ENCODE data around the gene WNT7A.
"Not testable (repeated sequence)": the region's sequence is repeated elsewhere in the genome, so short reads cannot be mapped to it uniquely, and the experiment has no call there.

Gene WNT7A

DNA sequence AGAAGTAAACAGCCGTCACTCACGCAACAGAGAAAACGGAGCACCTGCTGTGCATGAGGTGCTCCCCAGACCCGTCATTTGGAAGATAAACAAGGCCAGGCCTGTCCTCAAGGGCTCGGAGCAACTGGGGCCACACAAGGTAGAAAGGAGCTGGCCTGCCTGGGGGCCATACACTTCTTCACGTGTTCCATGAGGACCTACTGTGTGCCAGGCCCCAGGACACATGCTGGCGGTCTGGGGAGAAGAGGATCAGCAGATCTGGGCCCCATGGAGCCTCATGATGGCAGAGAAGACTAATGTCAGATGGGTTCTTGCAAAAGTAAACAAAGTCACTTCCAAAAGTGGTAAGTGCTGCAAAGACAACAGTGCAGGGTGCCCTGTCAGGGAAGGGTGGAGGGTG lies 14.3 kb downstream of the WNT7A start:
- no peak for DNase-seq (ENCODE audit: low spot score)

DNA sequence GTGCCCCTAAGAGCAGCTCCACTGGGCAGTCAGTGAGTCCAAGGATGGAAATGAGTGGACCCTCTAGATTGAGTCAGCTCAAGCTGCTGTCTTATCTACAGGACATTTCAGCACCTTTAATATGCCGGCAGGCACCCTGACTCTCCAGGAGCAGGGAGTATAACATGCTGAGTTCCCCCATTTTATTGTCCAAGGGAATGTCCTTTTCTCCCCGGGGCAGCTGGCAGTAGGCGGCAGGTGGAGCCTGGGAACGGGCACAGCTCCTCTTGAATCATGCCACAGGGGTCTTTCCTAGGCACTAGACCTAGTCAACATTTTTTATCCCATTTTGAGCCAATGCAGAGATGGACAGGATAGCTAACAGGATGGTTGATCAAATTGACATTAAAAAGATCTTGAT lies 14.8 kb downstream of the WNT7A start:
- DNase-seq (ENCODE audit: low spot score): no peak

DNA sequence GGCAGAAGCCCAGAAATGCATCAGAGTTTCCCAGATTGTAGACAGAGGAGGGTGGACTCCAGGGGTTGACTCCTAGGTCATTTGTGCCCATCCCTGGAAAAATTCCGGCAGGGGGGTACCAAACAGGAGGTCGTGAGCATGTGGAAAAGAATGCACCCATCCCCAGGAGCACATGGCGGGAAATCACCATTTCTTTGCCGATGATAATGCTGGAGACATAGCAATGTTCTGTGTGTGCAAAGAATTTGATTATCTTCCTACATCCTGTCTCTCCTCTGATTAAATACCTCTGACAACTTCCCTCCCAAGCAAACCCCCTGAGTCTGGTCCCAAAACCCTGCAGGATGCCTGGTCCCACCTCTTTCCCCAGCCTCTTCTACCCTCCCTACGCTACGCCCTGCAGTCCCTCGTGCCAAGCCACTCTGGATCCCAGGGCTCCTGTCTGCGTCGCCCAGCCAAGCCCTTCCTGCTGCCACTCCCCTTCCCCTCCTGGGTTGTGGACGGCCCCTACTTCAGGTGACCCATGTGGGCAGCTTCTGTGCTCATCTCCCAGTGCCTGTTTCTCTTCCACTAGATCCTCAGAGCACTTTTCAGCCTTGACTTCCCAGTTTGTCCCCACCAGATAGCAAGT lies 15.8 kb downstream of the WNT7A start:
- DNase-seq (ENCODE audit: low spot score): no peak

DNA sequence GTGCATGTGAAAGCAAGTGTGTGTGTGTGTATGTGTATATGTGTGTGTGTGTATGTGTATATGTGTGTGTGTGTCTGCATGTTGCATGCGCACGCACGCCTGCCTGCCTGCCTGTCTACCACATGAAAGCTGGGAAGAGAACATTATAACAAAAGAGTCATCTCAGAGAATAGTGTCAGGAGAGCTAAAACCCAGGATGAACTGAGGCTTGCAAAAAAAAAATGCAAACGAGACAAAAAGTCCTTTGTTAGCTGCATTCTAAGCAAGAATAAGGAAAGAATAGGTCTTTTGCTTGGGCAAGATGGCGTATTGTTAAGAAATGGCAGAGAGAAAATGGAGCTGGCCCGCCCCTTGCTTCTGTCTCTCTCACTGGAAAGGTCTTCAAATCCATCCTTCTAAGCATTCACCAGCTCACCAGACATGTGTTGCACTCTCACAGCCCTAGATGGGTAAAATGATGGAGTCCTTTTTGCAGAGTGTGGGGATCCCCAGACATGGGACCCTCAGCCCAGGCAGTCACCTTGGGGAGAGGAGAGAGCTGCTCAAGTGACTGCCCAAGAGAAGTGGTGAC lies 16.4 kb downstream of the WNT7A start:
- no peak for DNase-seq (ENCODE audit: low spot score)

DNA sequence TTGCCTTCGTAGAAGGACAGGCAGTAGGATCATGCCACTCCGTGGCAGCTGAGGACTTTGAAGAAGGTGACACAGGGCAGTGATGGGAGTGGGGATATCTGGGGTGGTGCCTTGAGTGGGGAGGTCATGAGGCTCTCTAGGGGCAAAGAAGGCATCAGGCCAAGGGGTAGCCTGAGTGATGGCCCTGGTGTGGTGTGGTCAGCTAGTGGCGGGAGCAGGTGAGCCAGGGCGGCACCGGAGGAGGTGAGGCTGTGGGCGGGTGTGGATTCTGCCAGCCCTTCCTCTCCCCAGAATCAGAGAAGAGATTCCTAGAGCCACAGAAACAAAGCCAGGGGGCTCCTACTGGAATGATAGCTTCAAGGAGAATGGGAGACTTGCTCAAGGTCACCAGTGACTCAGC lies 18.4 kb downstream of the WNT7A start:
- DNase-seq (ENCODE audit: low spot score): no peak

DNA sequence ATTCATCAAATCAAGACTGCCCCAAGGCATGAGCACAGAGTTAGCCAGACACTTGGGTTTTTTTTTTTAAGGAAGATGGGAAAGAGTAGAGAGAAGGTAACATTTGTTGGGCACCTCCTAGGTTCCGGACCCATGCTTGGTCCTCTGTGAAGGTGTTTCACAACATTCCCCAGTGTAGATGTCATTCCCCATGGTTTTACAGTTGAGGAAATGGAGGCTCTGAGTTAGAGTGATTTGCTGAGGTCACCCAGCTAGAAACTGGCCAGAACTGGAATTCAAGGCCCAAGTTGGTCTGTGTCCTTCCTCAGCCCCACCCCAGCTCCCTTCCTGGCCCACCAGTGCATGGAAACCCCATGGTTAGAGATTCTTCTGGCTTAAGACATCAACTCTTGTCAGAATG lies 19.9 kb downstream of the WNT7A start:
- no peak for DNase-seq (ENCODE audit: low spot score)

DNA sequence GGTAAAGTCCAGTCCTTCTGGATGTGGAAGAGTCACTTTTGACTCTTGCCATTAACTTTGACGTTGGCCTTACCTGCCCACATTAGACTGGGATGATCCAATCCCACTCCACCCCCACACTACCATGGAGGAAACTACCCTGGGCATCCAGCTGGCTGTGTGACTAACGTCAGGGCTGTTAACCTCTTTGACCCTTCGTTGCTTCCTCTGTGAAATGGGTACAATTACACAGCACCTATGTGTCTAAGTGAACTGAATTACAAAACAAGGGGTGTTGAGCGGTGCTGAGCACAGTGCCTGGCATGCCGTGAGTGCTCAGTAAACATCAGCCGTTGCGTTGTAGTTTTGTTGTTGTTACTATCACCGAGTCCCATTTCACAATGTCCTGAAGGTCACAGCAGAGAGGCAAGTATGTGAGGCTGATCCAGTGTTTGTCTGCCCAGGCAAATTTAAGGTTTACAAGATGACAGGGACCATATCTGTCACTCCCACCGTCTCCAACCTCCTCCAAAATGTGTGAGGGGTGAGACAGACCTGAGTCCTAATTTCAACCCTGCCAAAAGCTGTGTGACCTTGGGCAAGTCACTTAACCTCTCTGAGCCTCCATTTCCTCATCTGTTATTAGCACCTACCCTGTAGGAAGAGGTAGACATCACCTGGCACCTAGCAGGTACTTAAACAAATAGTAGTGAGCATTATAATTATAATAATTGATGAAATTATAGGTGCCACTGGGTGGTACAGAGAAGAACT lies 20.9 kb downstream of the WNT7A start:
- DNase-seq (ENCODE audit: low spot score): no peak

DNA sequence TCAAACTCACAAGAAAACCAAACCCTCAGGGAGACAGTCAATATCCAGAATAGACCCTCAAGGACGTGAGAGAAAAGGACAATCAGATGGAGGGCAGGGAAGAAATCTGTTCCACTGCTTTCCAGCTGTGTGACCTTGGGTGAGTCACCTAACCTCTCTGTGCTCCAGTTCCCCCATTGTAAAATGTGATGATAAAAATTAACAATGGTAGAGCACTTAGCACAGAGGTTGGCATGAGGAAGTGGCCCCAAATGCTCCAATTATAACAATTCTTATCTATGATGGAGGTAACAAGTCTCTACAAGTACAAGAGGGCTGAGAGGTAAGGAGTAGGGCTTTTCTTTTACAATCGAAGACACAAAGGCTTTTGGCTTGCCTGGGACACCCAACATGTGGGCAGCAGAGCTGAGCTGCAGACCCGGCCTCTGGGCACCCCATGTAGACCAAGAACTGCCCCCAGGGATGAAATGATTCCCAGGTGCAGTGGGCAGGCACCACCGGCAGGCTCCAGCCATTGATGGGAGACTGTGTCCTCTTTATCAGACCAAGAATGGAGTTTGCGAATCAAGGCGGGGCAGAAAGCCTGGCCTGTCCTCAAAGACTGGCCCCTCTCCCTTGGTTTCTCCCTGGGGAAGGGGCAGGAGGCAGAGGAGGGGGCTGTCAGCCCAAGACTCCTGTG lies 22.0 kb downstream of the WNT7A start:
- DNase-seq (ENCODE audit: low spot score): no peak

DNA sequence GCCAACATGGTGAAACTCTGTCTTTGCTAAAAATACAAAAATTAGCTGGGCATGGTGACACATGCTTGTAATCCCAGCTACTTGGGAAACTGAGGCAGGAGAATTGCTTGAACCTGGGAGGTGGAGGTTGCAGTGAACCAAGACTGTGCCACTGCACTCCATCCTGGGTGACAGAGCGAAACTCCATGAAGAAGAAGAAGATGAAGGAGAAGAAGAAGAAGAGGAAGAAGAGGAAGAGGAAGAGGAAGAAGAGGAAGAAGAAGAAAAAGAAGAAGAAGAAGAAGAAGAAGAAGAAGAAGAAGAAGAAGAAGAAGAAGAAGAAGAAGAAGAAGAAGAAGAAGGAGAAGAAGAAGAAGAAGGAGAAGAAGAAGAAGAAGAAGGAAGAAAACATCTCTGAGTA lies 23.2 kb downstream of the WNT7A start:
- not testable (repeated sequence) for DNase-seq (ENCODE audit: low spot score)

DNA sequence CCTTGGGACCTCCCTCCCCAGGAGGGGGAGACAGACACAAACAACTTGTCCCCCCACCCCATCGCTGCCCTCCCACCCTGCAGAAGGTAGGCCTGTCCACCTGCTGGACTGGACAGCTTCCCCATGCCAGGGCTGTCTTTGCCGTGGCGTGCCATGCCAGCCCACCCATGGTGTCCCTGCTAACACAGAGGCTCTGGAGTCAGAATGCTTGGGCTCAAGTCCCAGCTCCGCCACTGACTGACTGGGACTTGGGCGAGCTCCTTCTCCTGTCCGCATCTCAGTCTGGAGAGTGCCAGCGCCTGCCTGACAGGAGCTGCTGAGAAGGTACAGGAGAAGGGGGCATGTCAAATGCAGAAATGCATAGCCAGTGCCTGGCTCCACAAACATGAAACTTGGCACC lies 23.9 kb downstream of the WNT7A start:
- no peak for DNase-seq (ENCODE audit: low spot score)

DNA sequence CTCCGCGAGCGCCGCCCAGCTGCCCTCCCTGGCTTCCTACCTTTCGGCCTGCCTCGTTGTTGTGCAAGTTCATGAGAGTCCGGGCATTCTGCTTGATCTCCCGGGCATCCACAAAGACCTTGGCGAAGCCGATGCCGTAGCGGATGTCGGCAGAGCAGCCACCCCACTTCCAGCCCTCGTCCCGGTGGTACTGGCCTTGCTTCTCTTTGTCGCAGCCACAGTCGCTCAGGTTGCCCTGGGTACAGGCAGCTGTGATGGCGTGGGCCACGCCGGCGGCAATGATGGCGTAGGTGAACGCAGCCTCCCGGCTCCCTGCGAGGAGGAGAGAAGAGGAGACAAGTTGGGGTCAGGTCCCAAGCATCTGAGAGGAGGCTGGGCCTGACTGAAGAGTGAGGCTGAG lies 25.4 kb downstream of the WNT7A start:
- DNase-seq (ENCODE audit: low spot score): no peak

DNA sequence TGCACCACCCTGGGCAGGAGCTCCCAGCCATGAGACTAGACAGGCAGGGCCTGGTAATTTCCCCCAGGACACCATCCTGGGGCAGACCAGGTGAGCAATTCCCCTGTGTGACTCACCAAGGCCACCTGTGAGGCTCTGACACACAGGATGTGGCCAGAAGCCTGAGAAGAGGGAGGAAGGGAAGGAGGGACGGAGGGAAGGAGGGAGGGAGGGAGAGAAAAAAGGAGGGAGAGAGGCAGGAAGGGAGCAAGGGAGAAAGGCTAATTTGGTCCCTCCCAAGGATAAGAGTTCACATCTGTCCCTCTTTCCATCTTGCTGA lies 25.9 kb downstream of the WNT7A start:
- DNase-seq (ENCODE audit: low spot score): no peak

DNA sequence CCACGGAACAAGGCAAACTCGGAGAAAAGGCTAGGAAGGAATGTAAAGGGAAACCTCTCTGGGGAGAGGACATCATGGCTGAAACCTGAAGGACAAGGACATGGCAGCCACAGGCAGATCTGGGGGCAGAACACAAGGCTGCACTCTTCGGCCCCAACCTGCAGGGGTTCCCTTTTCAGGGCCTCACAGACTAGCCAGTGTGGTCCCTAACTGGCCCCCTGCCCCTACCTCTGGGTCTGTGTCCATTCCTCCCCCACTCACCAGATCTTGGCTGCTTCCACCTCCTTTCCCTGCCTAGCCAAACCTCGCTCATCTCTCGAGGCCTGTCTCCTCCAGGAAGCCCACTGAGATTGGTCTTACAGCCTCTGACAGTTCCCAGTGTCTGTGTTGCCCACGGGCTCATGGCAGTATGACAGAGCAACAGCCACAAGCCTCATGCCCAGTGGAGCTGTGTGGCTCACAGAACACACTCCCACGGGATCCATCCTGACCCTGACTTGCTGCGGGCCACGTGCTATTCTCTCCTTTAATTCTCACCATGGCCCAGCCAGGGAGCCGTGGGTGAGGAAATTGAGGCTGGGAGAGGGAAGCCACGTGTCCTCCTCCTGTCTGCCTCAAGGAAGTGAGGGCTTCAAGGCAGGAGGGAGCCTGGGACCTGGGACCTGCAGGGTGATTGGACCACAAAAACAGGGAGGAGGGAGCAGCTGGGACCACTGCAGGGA lies 26.5 kb downstream of the WNT7A start:
- DNase-seq (ENCODE audit: low spot score): no peak

DNA sequence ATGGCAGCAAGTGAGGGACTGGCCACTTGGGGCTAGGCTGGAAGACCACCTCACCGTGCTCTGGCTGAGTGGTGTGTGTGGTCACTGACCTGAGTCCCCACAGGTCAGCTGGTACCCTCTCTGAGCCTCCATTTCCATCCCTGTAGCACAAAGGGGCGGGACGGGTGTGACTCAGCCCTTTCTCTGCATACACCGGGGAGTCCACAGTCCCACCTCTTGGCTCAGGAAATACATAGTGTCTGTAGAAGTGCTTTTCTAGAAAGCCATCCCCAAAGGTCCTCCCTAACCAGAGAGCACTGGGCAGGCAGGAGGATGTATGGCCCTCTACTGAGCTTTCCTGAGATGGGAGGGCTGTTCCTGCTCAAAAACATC lies 27.2 kb downstream of the WNT7A start:
- no peak for DNase-seq (ENCODE audit: low spot score)

DNA sequence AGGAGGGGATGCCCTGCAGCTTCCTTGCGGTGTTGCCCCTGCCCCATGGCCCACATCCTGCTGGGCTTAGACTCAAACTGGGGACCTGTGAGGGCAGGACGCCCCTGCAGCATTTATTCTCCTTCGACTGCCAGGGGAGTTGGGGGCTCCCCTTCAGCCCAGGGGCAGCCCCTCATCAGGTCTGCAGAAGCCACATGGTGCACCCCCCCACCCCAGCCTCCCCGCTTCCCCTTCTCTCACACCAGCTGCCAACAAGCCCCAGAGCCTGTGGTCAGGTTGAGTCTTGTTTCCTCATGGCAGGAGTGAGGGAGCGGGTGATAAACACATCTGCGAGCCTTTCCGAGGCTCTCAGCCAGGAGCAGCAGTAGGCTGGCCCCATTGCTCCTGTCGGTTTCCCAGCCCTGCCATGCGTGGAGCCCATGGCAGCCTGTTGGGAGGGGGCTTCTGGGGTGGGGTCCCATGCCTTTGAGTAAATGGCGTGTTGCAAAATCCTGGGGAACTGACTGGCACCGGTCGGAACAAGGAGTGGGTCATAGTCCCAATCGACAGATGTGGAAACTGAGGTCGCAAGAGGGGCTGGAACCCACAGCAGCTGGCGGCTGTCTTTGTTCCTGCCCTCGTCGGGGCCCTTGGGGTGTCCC lies 27.8 kb downstream of the WNT7A start:
- no peak for DNase-seq (ENCODE audit: low spot score)

DNA sequence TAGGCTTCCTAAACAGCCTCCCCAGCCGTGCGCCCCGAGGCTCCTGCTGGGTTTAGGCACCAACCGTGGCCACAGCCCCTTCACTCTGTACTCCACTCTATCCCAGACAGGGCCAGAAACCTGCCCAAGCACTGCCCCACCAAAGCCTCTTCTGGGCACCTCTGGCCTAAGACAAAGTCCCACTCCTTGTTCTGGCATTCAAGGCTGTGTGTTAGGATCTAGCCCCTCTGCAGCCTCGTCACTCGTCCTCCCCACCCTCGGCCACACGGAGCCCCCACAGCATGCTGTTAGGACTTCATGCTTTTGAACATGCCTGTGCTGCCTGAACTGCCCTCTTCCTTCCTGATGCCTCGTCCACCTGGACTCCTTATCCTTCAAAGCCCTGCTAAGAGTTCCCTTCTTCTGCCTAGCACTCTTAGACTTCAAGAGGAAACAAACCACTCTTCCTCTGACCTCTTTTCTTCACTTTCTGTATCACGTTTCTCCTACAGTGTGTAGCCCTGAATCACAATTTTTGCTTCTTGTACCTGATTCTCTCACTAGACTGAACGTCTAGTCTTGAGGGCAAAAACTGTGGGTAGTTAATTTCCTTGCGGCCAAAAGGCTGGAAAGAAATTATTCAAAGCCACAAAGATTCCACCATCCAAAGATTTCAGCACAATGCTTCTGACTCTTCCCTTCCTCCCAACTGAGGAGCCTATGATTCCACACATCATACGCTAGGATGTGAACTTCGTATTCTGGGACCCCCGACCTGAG lies 28.6 kb downstream of the WNT7A start:
- DNase-seq (ENCODE audit: low spot score): no peak

DNA sequence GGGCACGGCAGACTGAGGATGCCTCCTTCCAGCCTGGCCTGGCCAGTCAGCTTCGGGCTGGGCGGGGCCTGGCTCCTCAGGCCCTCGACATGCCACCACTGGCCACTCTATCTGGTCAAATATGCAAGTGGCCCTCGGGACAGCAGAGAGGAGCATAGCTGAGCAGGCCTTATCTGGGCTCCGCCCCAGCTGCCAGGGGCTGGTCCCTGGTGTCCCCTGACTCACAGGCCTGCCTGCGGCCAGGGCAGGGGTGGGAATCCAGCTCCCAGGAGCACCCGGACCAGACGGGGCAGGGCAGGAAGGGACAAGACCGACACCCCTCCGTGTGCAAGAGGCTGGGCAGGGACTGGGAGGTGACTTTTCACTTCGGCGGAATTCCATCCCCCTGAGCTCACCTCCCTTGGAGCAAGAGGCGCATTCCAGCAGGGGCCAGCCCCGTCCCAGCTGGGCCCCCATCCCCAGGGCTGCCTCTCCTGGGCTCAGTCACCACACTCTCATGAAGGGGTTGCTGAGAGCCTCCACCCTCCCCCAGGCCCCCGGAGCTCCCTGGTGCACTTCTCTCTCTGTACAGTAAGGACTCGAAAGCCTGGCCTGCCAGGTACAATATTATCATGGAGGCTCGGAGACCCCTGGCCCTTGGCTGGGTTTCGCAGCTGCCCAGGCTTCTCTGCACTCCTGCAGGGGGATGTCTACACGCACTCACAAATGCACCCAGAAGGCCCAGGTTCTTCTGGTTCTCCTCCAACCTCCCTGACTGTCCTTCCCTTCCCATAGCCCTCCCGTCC lies 29.5 kb downstream of the WNT7A start:
- DNase-seq (ENCODE audit: low spot score): peak; percentile 50

DNA sequence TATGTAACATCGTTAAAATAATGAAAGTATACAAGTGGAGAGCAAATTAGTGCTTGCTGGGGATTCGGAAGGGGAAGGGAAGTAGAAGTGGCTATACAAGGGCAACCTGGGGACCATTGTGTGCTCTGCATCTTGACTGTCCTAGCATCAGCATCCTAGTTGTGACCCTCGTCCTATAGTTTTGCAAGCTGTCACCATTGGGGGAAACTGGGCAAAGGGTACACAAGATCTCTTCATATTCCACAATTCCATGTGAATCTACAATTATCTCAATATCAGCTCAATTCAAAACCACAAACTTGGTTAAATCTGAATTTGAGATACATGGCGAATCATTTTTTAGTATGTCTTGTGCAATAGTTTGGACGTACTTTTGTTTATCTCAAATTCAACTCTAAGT lies 30.9 kb downstream of the WNT7A start:
- no peak for DNase-seq (ENCODE audit: low spot score)

DNA sequence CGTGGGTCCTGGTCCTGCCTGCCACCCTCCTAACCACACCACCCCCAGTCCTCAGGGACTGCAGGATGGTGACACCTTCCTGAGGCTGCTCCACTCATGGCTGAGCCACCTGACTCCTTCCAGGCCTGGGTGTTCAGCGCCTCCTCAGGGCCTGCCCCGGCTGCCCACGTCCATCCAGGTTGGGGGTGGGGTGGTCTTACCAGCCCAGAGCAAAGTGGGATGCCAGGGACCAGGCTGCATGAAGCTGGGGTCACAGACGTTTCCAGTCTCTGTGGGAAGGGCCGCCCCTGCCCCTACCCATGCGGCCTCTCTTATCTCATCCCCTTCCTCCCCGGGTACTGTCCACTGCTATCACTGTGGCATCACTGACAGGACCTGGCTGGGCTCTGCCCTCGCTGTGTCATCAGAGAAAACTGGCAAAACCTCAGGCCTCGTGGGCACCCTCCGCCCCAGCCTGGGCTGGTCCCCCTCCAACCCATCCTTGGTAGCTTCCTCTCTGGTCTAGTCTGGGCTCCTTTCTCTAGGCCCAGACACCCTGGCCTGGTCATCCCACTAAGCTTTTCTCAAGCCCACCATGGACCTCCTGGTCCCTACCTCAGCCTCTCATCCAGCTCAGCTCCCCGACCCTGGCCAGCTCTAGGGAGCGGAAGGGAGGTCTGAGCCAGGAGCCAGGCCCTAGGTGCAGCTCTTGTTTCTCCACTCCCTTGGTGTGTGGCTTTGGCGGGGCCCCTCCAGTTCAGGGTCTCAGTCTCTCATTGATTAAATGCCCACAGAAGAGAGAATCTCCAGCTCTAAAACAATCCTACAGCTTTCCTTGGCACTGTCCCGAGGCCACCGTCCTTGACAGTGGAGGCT lies 32.9 kb downstream of the WNT7A start:
- DNase-seq (ENCODE audit: low spot score): no peak

DNA sequence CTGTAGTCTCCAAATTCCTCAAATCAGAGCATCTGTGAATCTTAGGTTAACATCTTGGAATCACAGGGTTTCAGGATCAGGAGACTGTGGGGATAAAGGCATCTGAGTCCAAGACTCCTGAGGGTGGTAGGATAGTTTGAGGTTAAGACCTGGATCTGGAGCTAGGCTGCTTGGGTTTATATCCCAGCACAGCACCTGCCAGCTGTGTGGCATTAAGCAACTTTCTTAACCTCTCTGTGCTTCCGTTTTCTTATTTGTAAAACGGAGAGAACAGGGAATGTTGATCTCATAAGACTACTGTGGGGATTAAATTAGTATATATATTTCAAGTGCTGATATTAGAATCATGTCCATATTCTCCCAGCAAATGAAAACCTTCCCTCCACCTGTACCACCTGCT lies 33.6 kb downstream of the WNT7A start:
- no peak for DNase-seq (ENCODE audit: low spot score)

All from hepatic stellate cell (primary cell).